ENCODE measurements around the gene SUV39H1. TPM values are rescaled to one million over a fixed set of nuclear protein-coding genes. Genes with fewer than 3 reads are reported as not detected.

The SUV39H1 gene
- total RNA-seq, 2 experiments from 2014 or later = 40.1 to 41.4 TPM

GRCh38 chrX:48711162-48711928, 14.8 kb downstream of the SUV39H1 start:
- CTCF ChIA-PET = interaction anchor here (1.5 kb wide), 1 partner anchor 14 kb away, joined by 3 read pairs; no protein-coding TSS in a partner anchor
- Mint-ChIP-seq H3K27ac (peak overlapping the region; percentile 89), H3K4me1 (peaks cover 61% of the 10 kb centered on the region), H3K4me3 (peak overlapping the region; percentile 46), H3K27me3 (no peaks in the 10 kb centered on the region), H3K36me3 (peaks cover 44% of the 10 kb centered on the region), H3K9me3 (ENCODE audit: low read depth) (peaks cover 3% of the 10 kb centered on the region)
- ATAC-seq (no peak), DNase-seq (no peak)

GRCh38 chrX:48711929-48712505, 15.5 kb downstream of the SUV39H1 start:
- ATAC-seq = no peak
- CTCF ChIA-PET = interaction anchor here (1.5 kb wide), 1 partner anchor 15 kb away, joined by 3 read pairs; no protein-coding TSS in a partner anchor
- Mint-ChIP-seq H3K9me3 (ENCODE audit: low read depth) (peaks cover 6% of the 10 kb centered on the region), H3K36me3 (peaks cover 43% of the 10 kb centered on the region), H3K4me1 (peaks cover 65% of the 10 kb centered on the region), H3K27me3 (no peaks in the 10 kb centered on the region), H3K4me3 (peak overlapping the region; percentile 46), H3K27ac (peak overlapping the region; percentile 89)
- DNase-seq = peak; percentile 43

- peaks cover 66% of the 10 kb centered on the region for H3K4me1 Mint-ChIP-seq
- ATAC-seq (peak; percentile 54), DNase-seq (no peak)
- H3K27ac Mint-ChIP-seq = peak overlapping the region; percentile 89
- H3K36me3 Mint-ChIP-seq = peaks cover 40% of the 10 kb centered on the region
- H3K4me3 Mint-ChIP-seq = peak overlapping the region; percentile 46
- CTCF ChIA-PET = no interaction called here
- peaks cover 9% of the 10 kb centered on the region for H3K9me3 Mint-ChIP-seq (ENCODE audit: low read depth)
- no peaks in the 10 kb centered on the region for H3K27me3 Mint-ChIP-seq
Measured at GRCh38 chrX:48713847-48714246, 17.3 kb downstream of the SUV39H1 start.

GRCh38 chrX:48714573-48714972, 18.0 kb downstream of the SUV39H1 start:
- no peaks in the 10 kb centered on the region for H3K27me3 Mint-ChIP-seq
- no peak for DNase-seq
- H3K4me1 Mint-ChIP-seq = peaks cover 70% of the 10 kb centered on the region
- peaks cover 9% of the 10 kb centered on the region for H3K9me3 Mint-ChIP-seq (ENCODE audit: low read depth)
- no peak for ATAC-seq
- H3K4me3 Mint-ChIP-seq = peak overlapping the region; percentile 1
- H3K36me3 Mint-ChIP-seq = peaks cover 40% of the 10 kb centered on the region
- CTCF ChIA-PET = no interaction called here
- peak overlapping the region; percentile 89 for H3K27ac Mint-ChIP-seq

- H3K27ac Mint-ChIP-seq = peak overlapping the region; percentile 89
- CTCF ChIA-PET = no interaction called here
- peaks cover 70% of the 10 kb centered on the region for H3K4me1 Mint-ChIP-seq
- ATAC-seq (no peak), DNase-seq (no peak)
- peaks cover 40% of the 10 kb centered on the region for H3K36me3 Mint-ChIP-seq
- H3K9me3 Mint-ChIP-seq (ENCODE audit: low read depth) = peaks cover 9% of the 10 kb centered on the region
- peak overlapping the region; percentile 1 for H3K4me3 Mint-ChIP-seq
- H3K27me3 Mint-ChIP-seq = no peaks in the 10 kb centered on the region
Measured at GRCh38 chrX:48715072-48715471, 18.5 kb downstream of the SUV39H1 start.

- peaks cover 62% of the 10 kb centered on the region for H3K4me1 Mint-ChIP-seq
- ATAC-seq (no peak), DNase-seq (no peak)
- CTCF ChIA-PET = no interaction called here
- no peak overlapping the region for H3K4me3 Mint-ChIP-seq
- no peak overlapping the region for H3K27ac Mint-ChIP-seq
- peaks cover 37% of the 10 kb centered on the region for H3K36me3 Mint-ChIP-seq
- H3K9me3 Mint-ChIP-seq (ENCODE audit: low read depth) = peaks cover 9% of the 10 kb centered on the region
- no peaks in the 10 kb centered on the region for H3K27me3 Mint-ChIP-seq
Measured at GRCh38 chrX:48715876-48716502, 19.5 kb downstream of the SUV39H1 start.

GRCh38 chrX:48719958-48720357, 23.4 kb downstream of the SUV39H1 start:
- CTCF ChIA-PET = no interaction called here
- ATAC-seq (no peak), DNase-seq (no peak)
- Mint-ChIP-seq H3K4me1 (peaks cover 25% of the 10 kb centered on the region), H3K27ac (no peak overlapping the region), H3K27me3 (no peaks in the 10 kb centered on the region), H3K9me3 (ENCODE audit: low read depth) (peaks cover 9% of the 10 kb centered on the region), H3K36me3 (peaks cover 23% of the 10 kb centered on the region), H3K4me3 (no peak overlapping the region)

GRCh38 chrX:48720577-48721250, 24.2 kb downstream of the SUV39H1 start:
- no peaks in the 10 kb centered on the region for H3K27me3 Mint-ChIP-seq
- H3K9me3 Mint-ChIP-seq (ENCODE audit: low read depth) = peaks cover 9% of the 10 kb centered on the region
- peak; percentile 74 for ATAC-seq
- no peak overlapping the region for H3K4me3 Mint-ChIP-seq
- H3K4me1 Mint-ChIP-seq = peaks cover 21% of the 10 kb centered on the region
- DNase-seq = peak; percentile 42
- CTCF ChIA-PET = no interaction called here
- peaks cover 26% of the 10 kb centered on the region for H3K36me3 Mint-ChIP-seq
- no peak overlapping the region for H3K27ac Mint-ChIP-seq

- ATAC-seq = no peak
- H3K27me3 Mint-ChIP-seq = no peaks in the 10 kb centered on the region
Measured at GRCh38 chrX:48721916-48722315, 25.4 kb downstream of the SUV39H1 start.

GRCh38 chrX:48726596-48726995, 30.1 kb downstream of the SUV39H1 start:
- no peak for ATAC-seq
- H3K27me3 Mint-ChIP-seq = no peaks in the 10 kb centered on the region
- peaks cover 21% of the 10 kb centered on the region for H3K4me1 Mint-ChIP-seq
- CTCF ChIA-PET = no interaction called here
- H3K36me3 Mint-ChIP-seq = peaks cover 31% of the 10 kb centered on the region
- no peak for DNase-seq
- no peak overlapping the region for H3K27ac Mint-ChIP-seq
- no peak overlapping the region for H3K4me3 Mint-ChIP-seq
- H3K9me3 Mint-ChIP-seq (ENCODE audit: low read depth) = peaks cover 13% of the 10 kb centered on the region

More at GRCh38 chrX:48721916-48722315, 25.4 kb downstream of the SUV39H1 start:
- DNase-seq = no peak
- Mint-ChIP-seq H3K27ac (no peak overlapping the region), H3K9me3 (ENCODE audit: low read depth) (peaks cover 7% of the 10 kb centered on the region), H3K4me1 (peaks cover 20% of the 10 kb centered on the region), H3K4me3 (no peak overlapping the region), H3K36me3 (peaks cover 27% of the 10 kb centered on the region)
- CTCF ChIA-PET = no interaction called here

- no peak overlapping the region for H3K4me3 Mint-ChIP-seq
- H3K9me3 Mint-ChIP-seq (ENCODE audit: low read depth) = peaks cover 13% of the 10 kb centered on the region
- DNase-seq (no peak), ATAC-seq (no peak)
- no peak overlapping the region for H3K27ac Mint-ChIP-seq
- H3K27me3 Mint-ChIP-seq = no peaks in the 10 kb centered on the region
- H3K36me3 Mint-ChIP-seq = peaks cover 31% of the 10 kb centered on the region
- peaks cover 21% of the 10 kb centered on the region for H3K4me1 Mint-ChIP-seq
- CTCF ChIA-PET = no interaction called here
Measured at GRCh38 chrX:48728653-48729052, 32.1 kb downstream of the SUV39H1 start.

- no peaks in the 10 kb centered on the region for H3K9me3 Mint-ChIP-seq (ENCODE audit: low read depth)
- H3K27me3 Mint-ChIP-seq = no peaks in the 10 kb centered on the region
- peak overlapping the region; percentile 97 for H3K27ac Mint-ChIP-seq
- CTCF ChIA-PET = no interaction called here
- H3K4me3 Mint-ChIP-seq = peak overlapping the region; percentile 92
- H3K36me3 Mint-ChIP-seq = no peaks in the 10 kb centered on the region
- peaks cover 23% of the 10 kb centered on the region for H3K4me1 Mint-ChIP-seq
- DNase-seq (no peak), ATAC-seq (no peak)
Measured at GRCh38 chrX:48736303-48736702, 39.8 kb downstream of the SUV39H1 start.

- Mint-ChIP-seq H3K9me3 (ENCODE audit: low read depth) (no peaks in the 10 kb centered on the region), H3K27ac (peak overlapping the region; percentile 97), H3K4me1 (peaks cover 23% of the 10 kb centered on the region), H3K36me3 (no peaks in the 10 kb centered on the region), H3K4me3 (peak overlapping the region; percentile 92), H3K27me3 (no peaks in the 10 kb centered on the region)
- no peak for ATAC-seq
- CTCF ChIA-PET = interaction anchor here (1.0 kb wide), 1 partner anchor 203 kb away, joined by 4 read pairs; no protein-coding TSS in a partner anchor
- no peak for DNase-seq
Measured at GRCh38 chrX:48736878-48737212, 40.3 kb downstream of the SUV39H1 start.
